Measurements from ENCODE around the gene FTO.

Gene FTO

GRCh38 chr16:53703590-53704444 lies at the start of gene FTO, which contains the start of gene RPGRIP1L:
Gene FTO (plus strand): TSS chr16:53704156.
Gene RPGRIP1L (minus strand): TSS chr16:53703859. CDS start chr16:53700723, 3,136 bp downstream.
- Histone ChIP-seq H3K9me3 (ENCODE audit: control insufficient read depth, insufficient read depth, low read length) (no peaks in the 10 kb centered on the region), H3K4me3 (ENCODE audit: low read length) (peak within 1 kb of the TSS; percentile 74), H3K4me1 (ENCODE audit: control insufficient read depth, insufficient read depth, low read length) (no peaks in the 10 kb centered on the region), H3K27ac (ENCODE audit: low read length) (no peak within 1 kb of the TSS), H3K27me3 (ENCODE audit: control insufficient read depth, insufficient read depth, low read length) (no peaks in the 10 kb centered on the region), H3K36me3 (ENCODE audit: control insufficient read depth, insufficient read depth, low read length) (no peaks in the 10 kb centered on the region)
- WGBS (ENCODE audit: insufficient coverage, insufficient read length) = no CpG with 5 or more reads among the region's 57 CpGs
- peak; percentile 99 for DNase-seq (ENCODE audit: low read depth, low spot score)

DNA sequence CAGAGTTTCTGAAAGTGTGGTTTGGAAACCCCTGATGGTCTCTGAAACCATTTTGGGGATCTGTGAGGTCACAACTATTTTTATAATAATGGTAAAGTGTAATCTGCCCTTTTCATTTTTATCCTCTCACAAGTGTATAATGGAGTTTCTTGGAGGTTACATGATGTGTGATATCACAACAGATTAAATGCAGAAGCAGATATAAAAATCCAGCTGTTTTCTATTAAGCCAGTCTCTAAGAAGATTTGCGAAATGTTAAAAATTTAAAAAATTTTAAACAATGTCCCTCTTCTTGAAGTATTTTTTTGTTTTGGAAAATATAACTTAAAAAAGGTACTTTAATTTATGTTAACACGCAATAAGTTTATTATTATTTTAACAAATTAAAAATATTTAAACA lies 49.0 kb upstream of the FTO start:
- Histone ChIP-seq H3K9me3 (ENCODE audit: control insufficient read depth, insufficient read depth, low read length) (no peaks in the 10 kb centered on the region), H3K27me3 (ENCODE audit: control insufficient read depth, insufficient read depth, low read length) (no peaks in the 10 kb centered on the region), H3K4me3 (ENCODE audit: low read length) (no peak overlapping the region), H3K36me3 (ENCODE audit: control insufficient read depth, insufficient read depth, low read length) (no peaks in the 10 kb centered on the region), H3K27ac (ENCODE audit: low read length) (no peak overlapping the region), H3K4me1 (ENCODE audit: control insufficient read depth, insufficient read depth, low read length) (no peaks in the 10 kb centered on the region)
- no CpG with 5 or more reads among the region's 2 CpGs for WGBS (ENCODE audit: insufficient coverage, insufficient read length)
- no peak for DNase-seq (ENCODE audit: low read depth, low spot score)

GRCh38 chr16:53662072-53662471 lies 41.9 kb upstream of the FTO start:
- no peak overlapping the region for H3K4me3 ChIP-seq (ENCODE audit: low read length)
- WGBS (ENCODE audit: insufficient coverage, insufficient read length) = no CpG with 5 or more reads among the region's 1 CpG
- H3K9me3 ChIP-seq (ENCODE audit: control insufficient read depth, insufficient read depth, low read length) = no peaks in the 10 kb centered on the region
- no peak for DNase-seq (ENCODE audit: low read depth, low spot score)
- H3K4me1 ChIP-seq (ENCODE audit: control insufficient read depth, insufficient read depth, low read length) = no peaks in the 10 kb centered on the region
- H3K27me3 ChIP-seq (ENCODE audit: control insufficient read depth, insufficient read depth, low read length) = no peaks in the 10 kb centered on the region
- no peaks in the 10 kb centered on the region for H3K36me3 ChIP-seq (ENCODE audit: control insufficient read depth, insufficient read depth, low read length)
- H3K27ac ChIP-seq (ENCODE audit: low read length) = no peak overlapping the region

DNA sequence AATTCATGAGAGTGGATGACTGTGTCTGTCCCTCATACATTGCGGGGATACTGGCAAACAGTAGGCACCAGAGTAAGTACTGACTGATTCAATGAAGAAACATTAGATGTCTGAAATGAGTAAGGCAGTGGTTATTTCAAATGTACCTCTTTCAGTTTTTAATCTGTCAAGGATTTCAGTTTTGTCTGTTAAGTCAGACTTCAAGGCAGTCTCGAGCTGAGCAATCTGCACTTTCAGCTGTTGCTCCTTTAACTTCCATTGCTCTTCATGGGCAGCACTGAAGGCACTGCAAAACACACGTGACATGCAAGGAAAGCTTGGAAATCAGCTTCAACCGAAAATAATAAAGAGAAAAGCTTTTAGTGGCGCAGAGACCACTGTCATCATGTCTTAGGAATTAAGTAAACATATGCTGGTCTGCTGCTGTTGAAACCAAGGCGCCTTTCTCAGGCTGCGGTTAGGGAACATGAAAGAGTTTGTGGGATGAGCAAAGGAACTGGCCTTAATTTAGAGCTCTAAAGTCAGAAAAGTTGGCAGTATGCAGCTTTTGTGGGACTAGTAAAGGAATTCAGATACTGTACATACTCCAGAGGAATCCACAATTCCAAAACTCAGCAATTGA lies 39.1 kb upstream of the FTO start:
- H3K4me3 ChIP-seq (ENCODE audit: low read length) = no peak overlapping the region
- DNase-seq (ENCODE audit: low read depth, low spot score) = no peak
- no peaks in the 10 kb centered on the region for H3K9me3 ChIP-seq (ENCODE audit: control insufficient read depth, insufficient read depth, low read length)
- no peaks in the 10 kb centered on the region for H3K27me3 ChIP-seq (ENCODE audit: control insufficient read depth, insufficient read depth, low read length)
- no CpG with 5 or more reads among the region's 7 CpGs for WGBS (ENCODE audit: insufficient coverage, insufficient read length)
- H3K36me3 ChIP-seq (ENCODE audit: control insufficient read depth, insufficient read depth, low read length) = no peaks in the 10 kb centered on the region
- no peak overlapping the region for H3K27ac ChIP-seq (ENCODE audit: low read length)
- no peaks in the 10 kb centered on the region for H3K4me1 ChIP-seq (ENCODE audit: control insufficient read depth, insufficient read depth, low read length)

DNA sequence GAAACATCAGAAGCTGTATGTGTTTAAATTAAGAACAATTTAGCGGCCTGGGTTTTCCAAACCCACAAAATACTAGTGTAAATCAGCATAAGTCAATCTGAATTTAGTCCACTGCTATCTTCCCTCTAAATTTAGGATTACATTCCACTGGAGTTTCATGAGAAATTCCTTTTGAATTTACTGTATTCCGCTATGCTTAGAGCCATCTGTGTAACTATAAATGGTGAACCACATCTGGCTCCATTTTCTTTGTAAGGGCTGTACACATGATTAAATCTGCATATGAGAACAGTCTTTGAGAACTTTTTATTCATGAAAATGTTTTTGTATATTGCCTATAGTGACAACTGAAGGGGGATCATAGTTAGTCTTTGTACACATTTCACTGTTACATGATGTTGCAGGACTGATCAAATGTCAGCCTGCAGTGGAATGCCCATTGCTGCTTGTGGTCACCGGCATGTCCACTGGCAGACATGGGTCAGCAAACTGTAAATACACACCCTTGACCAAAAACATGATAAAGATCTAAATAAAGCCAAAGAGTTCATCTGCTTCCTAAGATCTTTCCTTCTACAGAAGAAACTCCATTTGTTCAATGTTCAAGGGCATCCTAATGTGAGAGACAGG lies 37.1 kb upstream of the FTO start:
- Histone ChIP-seq H3K27me3 (ENCODE audit: control insufficient read depth, insufficient read depth, low read length) (no peaks in the 10 kb centered on the region), H3K27ac (ENCODE audit: low read length) (no peak overlapping the region), H3K4me1 (ENCODE audit: control insufficient read depth, insufficient read depth, low read length) (no peaks in the 10 kb centered on the region), H3K4me3 (ENCODE audit: low read length) (no peak overlapping the region), H3K9me3 (ENCODE audit: control insufficient read depth, insufficient read depth, low read length) (no peaks in the 10 kb centered on the region), H3K36me3 (ENCODE audit: control insufficient read depth, insufficient read depth, low read length) (no peaks in the 10 kb centered on the region)
- no CpG with 5 or more reads among the region's 3 CpGs for WGBS (ENCODE audit: insufficient coverage, insufficient read length)
- no peak for DNase-seq (ENCODE audit: low read depth, low spot score)

- no peak for DNase-seq (ENCODE audit: low read depth, low spot score)
- H3K9me3 ChIP-seq (ENCODE audit: control insufficient read depth, insufficient read depth, low read length) = no peaks in the 10 kb centered on the region
- no peak overlapping the region for H3K27ac ChIP-seq (ENCODE audit: low read length)
- H3K4me3 ChIP-seq (ENCODE audit: low read length) = no peak overlapping the region
- no peaks in the 10 kb centered on the region for H3K27me3 ChIP-seq (ENCODE audit: control insufficient read depth, insufficient read depth, low read length)
- no peaks in the 10 kb centered on the region for H3K36me3 ChIP-seq (ENCODE audit: control insufficient read depth, insufficient read depth, low read length)
- no peaks in the 10 kb centered on the region for H3K4me1 ChIP-seq (ENCODE audit: control insufficient read depth, insufficient read depth, low read length)
- WGBS (ENCODE audit: insufficient coverage, insufficient read length) = no CpG with 5 or more reads among the region's 2 CpGs
Observed at GRCh38 chr16:53668869-53669268, 35.1 kb upstream of the FTO start.

GRCh38 chr16:53672461-53672860 lies 31.5 kb upstream of the FTO start:
- Histone ChIP-seq H3K27ac (ENCODE audit: low read length) (no peak overlapping the region), H3K4me3 (ENCODE audit: low read length) (no peak overlapping the region), H3K36me3 (ENCODE audit: control insufficient read depth, insufficient read depth, low read length) (no peaks in the 10 kb centered on the region), H3K27me3 (ENCODE audit: control insufficient read depth, insufficient read depth, low read length) (no peaks in the 10 kb centered on the region), H3K9me3 (ENCODE audit: control insufficient read depth, insufficient read depth, low read length) (no peaks in the 10 kb centered on the region), H3K4me1 (ENCODE audit: control insufficient read depth, insufficient read depth, low read length) (no peaks in the 10 kb centered on the region)
- no peak for DNase-seq (ENCODE audit: low read depth, low spot score)

DNA sequence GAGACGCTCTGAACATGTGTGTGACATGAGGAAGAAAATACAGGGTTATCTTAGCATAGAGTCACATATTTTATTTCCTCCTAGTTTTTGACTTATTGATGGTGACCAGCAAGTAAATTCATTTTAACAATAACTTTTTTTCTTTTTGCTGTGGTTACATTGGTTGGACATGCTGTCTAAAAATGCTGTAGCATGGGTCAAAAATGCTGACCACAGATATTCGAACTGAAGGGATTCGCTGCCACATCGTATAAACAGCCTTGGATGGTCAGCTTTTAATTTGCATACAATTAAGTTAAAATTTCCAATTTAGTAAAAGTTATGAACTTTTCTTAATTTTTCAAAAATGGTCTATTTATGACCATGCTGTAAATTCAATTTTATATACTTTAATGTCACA lies 30.8 kb upstream of the FTO start:
- Histone ChIP-seq H3K27me3 (ENCODE audit: control insufficient read depth, insufficient read depth, low read length) (no peaks in the 10 kb centered on the region), H3K4me3 (ENCODE audit: low read length) (no peak overlapping the region), H3K36me3 (ENCODE audit: control insufficient read depth, insufficient read depth, low read length) (no peaks in the 10 kb centered on the region), H3K4me1 (ENCODE audit: control insufficient read depth, insufficient read depth, low read length) (no peaks in the 10 kb centered on the region), H3K9me3 (ENCODE audit: control insufficient read depth, insufficient read depth, low read length) (no peaks in the 10 kb centered on the region), H3K27ac (ENCODE audit: low read length) (no peak overlapping the region)
- DNase-seq (ENCODE audit: low read depth, low spot score) = no peak
- WGBS (ENCODE audit: insufficient coverage, insufficient read length) = no CpG with 5 or more reads among the region's 4 CpGs

- no peaks in the 10 kb centered on the region for H3K9me3 ChIP-seq (ENCODE audit: control insufficient read depth, insufficient read depth, low read length)
- no peak overlapping the region for H3K4me3 ChIP-seq (ENCODE audit: low read length)
- H3K27ac ChIP-seq (ENCODE audit: low read length) = no peak overlapping the region
- no peak for DNase-seq (ENCODE audit: low read depth, low spot score)
- H3K36me3 ChIP-seq (ENCODE audit: control insufficient read depth, insufficient read depth, low read length) = no peaks in the 10 kb centered on the region
- no peaks in the 10 kb centered on the region for H3K27me3 ChIP-seq (ENCODE audit: control insufficient read depth, insufficient read depth, low read length)
- WGBS (ENCODE audit: insufficient coverage, insufficient read length) = no CpG with 5 or more reads among the region's 1 CpG
- H3K4me1 ChIP-seq (ENCODE audit: control insufficient read depth, insufficient read depth, low read length) = no peaks in the 10 kb centered on the region
Observed at GRCh38 chr16:53678155-53678554, 25.8 kb upstream of the FTO start.

GRCh38 chr16:53678756-53679343 lies 25.1 kb upstream of the FTO start:
- H3K4me1 ChIP-seq (ENCODE audit: control insufficient read depth, insufficient read depth, low read length) = no peaks in the 10 kb centered on the region
- H3K27me3 ChIP-seq (ENCODE audit: control insufficient read depth, insufficient read depth, low read length) = no peaks in the 10 kb centered on the region
- no peak overlapping the region for H3K4me3 ChIP-seq (ENCODE audit: low read length)
- no peak for DNase-seq (ENCODE audit: low read depth, low spot score)
- H3K27ac ChIP-seq (ENCODE audit: low read length) = no peak overlapping the region
- no peaks in the 10 kb centered on the region for H3K9me3 ChIP-seq (ENCODE audit: control insufficient read depth, insufficient read depth, low read length)
- H3K36me3 ChIP-seq (ENCODE audit: control insufficient read depth, insufficient read depth, low read length) = no peaks in the 10 kb centered on the region

Measured in iPS DF 6.9 (cell line).